HG02642 (cell line): ENCODE measurements around the gene DBF4B.

Experiments used
- ATAC-seq: cut with Tn5 transposase; IDR thresholded peaks from one replicate; pipeline ENCODE4 v1.9.1; 2021; ENCODE audit warnings: mild to moderate bottlenecking; ENCODE audit not compliant: unreplicated experiment, poor library complexity

DBF4B gene

DNA sequence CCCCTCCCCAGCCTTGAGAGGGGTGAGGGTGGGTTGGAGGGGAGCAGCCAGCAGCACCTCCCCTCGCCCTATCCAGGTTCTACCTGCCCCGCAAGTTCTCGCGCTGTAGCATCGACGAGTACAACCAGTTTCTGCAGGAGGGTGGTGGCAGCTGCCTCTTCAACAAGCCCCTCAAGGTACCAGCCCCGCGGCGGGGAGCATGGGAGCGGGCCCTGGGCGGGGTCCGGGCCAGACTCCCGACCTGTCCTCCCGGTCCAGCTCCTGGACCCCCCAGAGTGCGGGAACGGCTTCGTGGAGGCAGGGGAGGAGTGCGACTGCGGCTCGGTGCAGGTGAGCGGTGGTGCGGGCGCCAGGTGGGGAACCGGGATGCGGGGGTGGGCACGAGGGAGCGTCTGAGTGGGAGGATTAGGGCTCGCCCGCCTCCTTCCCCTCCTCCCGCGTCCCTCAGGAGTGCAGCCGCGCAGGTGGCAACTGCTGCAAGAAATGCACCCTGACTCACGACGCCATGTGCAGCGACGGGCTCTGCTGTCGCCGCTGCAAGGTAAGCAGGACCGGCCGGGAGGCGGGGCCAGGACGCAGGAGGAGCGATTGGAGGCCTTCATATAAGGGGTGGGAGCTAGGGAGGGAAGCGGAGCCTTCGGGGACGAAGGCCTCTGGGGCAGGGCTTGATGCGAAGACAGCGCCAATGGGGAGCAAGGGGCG lies 66.8 kb downstream of the DBF4B start:
- ATAC-seq, result peak; percentile 80

DNA sequence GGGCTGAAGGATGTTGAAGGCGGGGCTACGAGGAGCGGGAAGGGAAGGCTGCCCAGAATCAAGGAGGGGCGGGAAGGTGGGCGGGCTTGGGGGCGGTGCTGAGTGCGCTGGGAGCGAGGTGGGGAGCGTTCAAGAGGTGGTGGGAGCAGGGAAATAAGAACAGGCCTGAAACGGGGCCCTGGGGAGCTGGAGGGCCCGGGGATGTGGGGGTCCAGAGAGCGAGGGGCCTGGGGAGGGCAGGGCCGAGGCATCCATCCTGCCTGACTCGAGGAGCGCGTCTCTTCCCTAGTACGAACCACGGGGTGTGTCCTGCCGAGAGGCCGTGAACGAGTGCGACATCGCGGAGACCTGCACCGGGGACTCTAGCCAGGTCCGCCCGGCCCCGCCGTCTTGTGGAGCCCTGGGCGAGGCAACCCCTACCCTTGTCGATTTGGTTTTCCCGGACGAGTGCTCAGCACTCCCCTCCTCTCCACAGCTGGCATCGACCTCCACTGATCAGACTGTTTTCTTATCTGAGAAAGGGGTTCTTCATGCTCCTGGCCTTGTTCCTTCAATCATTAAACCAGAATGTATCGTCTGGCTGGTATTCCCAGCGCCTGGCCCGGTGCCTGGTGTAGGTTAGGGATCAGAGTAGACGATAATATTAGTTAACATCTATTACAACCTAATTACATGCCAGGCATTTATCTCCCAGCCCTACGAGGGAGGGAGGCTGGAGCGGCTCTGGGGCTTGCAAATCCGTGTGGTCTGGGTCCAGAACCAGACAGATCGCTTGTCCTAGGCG lies 67.6 kb downstream of the DBF4B start:
- peak; percentile 11 for ATAC-seq

DNA sequence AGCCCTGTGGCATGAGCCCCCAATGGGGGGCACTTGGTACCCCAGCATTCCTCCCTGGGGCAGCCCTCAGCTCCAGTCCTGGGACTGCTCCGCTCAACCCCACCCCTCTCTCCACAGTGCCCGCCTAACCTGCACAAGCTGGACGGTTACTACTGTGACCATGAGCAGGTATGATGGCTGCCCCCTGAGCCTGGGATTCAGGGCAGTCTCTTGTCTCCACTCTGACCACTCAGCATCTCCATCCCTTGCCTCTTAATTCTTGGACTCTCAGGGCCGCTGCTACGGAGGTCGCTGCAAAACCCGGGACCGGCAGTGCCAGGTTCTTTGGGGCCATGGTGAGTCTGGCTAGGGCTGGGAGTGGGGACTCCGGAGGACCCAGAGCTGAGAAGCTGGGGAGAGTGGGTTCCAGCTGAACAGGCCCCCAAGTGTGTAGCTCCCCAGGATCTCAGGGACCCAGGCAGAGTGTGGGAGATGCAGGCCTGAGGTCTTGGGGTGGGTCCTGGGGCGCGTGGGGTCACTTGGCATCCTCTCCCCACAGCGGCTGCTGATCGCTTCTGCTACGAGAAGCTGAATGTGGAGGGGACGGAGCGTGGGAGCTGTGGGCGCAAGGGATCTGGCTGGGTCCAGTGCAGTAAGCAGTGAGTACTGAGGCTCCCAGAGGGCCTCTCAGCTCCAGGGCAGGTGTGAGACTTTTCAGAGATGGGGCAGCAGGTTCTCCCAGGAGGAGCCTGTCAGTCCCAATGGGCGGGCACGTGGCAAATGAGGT lies 68.3 kb downstream of the DBF4B start:
- no peak for ATAC-seq

DNA sequence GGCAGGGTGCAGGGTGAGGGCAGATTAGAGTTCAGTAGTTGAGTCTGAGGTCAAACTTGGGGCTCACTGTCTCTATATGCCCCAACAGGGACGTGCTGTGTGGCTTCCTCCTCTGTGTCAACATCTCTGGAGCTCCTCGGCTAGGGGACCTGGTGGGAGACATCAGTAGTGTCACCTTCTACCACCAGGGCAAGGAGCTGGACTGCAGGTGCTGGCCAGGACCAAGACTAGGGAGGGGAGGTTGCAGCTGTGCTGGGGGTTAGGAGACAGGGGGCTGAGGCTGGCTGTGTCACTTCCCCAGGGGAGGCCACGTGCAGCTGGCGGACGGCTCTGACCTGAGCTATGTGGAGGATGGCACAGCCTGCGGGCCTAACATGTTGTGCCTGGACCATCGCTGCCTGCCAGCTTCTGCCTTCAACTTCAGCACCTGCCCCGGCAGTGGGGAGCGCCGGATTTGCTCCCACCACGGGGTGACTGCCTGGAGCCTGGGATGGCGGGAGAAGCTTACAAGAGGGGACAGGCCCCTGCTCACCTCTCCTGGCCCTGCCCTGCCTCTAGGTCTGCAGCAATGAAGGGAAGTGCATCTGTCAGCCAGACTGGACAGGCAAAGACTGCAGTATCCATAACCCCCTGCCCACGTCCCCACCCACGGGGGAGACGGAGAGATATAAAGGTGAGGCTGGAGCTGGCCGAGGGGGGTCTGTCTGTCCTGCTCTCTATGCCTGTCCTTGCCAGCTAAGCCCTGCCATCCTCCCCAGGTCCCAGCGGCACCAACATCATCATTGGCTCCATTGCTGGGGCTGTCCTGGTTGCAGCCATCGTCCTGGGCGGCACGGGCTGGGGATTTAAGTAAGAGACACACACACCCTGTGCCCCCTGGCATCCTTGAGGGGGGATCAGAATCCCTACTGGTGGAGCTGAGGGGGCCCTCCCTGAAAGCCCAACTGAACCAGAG lies 69.2 kb downstream of the DBF4B start:
- no peak for ATAC-seq

DNA sequence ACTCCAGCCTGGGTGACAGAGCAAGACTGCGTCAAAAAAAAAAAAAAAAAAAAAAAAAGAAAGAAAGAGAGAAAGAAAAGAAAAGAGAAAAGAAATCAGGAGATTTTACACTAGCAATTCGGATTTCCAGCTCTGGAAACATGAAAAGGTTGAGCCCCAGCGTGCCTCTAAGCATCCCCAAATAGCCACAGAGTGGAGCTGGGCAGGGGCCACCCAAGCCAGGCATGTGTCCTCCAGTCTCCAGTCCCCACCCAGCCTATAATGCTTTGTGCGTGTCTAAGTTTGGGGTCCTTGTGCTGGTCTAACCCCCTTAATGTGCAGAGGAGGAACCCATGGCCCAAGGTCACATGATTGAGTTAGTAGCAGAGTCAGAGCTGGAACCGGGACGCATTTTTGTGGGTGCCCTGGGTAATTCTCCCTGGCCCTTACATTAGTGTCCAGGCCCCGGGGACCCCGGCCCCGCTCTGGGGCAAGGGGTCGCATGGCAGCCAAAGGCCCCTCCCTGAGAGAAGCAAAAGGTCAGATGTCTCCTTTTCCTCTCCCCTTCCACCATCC lies 70.3 kb downstream of the DBF4B start:
- ATAC-seq, result no peak

DNA sequence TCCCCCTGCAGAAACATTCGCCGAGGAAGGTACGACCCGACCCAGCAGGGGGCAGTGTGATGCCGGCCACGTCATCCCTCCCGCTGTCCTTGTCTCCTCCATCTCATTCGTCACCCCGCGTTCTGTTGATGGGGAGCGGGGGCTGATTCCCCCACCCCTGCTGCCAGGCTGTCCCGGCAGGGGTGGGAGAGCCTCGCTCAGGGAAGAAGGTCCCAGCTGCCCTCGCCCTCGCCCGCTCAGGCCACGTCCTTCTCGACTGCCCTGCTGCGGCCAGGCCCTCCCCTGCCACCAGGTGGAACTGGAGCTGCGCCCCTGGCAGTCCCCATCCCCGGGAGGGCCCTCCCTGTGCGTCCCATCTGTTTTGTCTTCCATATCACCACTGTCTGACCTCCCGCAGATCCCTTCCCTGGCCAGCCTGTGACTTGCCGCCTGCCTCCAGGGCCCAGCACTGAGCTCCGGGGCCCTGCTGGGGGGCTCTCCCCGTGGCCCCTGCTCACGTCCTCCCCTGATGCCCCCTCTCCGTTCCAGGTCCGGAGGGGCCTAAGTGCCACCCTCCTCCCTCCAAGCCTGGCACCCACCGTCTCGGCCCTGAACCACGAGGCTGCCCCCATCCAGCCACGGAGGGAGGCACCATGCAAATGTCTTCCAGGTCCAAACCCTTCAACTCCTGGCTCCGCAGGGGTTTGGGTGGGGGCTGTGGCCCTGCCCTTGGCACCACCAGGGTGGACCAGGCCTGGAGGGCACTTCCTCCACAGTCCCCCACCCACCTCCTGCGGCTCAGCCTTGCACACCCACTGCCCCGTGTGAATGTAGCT lies 71.0 kb downstream of the DBF4B start:
- ATAC-seq, result no peak

DNA sequence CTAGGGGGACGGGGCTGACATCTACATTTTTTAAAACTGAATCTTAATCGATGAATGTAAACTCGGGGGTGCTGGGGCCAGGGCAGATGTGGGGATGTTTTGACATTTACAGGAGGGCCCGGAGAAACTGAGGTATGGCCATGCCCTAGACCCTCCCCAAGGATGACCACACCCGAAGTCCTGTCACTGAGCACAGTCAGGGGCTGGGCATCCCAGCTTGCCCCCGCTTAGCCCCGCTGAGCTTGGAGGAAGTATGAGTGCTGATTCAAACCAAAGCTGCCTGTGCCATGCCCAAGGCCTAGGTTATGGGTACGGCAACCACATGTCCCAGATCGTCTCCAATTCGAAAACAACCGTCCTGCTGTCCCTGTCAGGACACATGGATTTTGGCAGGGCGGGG lies 71.7 kb downstream of the DBF4B start:
- no peak for ATAC-seq

DNA sequence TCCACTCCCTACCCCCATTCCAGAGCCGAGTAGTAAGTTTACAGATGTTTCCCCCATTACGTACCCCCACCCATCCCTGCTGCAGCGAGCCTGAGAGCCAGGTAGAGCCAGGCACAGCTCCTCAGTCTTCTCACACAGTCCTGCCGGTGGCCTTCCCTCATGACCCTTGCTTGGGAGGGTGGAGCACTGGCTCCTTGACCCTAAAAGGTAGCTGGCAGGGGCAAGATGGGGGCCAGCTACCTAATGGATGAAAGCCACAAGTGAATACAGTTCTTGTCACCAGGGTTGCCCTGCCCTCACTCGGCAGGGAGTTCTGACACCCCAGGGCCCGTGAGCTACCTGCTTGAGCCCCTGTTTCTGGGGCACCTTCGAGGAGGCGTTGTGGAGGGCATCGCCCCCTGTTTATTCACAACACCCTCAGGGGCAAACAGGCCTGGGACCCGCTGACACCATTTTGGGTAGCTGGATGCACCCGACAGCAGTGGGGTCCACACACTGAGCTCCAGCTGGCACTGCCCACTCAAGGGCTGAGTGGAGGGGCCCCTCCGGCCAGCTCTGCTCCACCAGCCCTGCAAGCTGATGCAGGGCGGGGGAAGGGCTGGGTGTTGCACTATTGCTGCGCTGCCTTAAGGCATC lies 72.5 kb downstream of the DBF4B start:
- ATAC-seq, result no peak

DNA sequence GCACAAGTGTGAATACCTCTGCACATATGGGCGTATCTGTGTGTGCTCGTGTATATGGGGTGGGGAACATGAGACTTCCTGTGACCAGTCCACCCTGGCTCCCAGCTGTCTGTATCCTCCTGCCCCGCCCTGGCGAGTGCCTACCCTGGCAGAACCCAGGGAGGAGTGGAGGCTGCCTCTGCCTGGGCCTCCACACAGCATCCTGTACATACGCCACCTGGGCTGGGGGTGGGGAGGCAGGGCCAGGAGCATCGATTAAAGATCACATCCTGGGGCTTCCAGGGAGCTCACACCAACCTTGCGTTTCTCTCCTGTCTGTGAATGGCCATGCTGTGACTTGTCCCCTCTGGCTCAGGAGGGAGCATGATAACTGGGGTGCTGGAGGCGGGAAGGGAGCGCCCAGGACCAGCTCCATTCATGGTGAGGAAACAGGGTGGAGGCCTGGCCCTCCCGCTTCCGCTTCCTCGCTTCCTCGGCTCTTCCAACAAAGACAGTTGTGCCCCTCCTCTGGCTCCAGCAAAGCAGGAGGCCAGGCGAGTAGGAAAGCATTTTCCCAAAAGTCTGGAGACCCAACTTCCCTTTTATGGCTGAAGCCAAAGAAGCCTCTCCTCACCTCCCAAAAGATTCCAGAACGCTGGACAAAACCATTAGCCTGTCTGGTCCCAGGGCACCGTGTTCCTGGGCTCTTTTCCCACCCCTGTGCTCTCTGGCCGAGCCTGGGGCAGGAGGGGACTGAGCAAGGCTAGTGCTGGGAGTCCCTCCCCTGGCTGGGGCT lies 73.3 kb downstream of the DBF4B start:
- ATAC-seq, result no peak

DNA sequence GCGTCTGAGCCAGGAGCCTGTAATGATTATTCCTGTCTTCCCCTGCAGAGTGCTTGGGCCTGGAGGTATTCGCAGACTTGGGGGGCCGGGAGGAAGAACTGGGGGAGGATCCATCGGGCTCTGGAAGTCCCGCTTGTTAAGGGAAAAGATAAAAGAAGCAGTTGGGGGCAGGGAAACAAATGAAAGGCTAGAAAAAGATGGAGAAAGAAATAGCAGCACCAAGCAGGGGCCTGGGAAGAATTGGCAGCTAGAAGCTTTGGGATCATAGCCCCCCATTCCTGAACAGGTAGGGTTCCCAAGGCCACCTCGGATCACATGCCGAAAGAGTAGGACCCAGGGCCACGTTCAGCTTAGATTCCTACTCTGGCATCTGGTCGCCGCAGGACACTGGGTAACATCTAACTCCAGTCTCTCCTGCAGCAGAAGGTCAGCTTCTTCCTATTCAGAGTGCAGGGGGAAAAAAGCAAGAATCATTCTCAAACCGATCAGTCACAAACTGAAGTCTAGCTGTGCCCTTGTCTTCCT lies 73.9 kb downstream of the DBF4B start:
- no peak for ATAC-seq

DNA sequence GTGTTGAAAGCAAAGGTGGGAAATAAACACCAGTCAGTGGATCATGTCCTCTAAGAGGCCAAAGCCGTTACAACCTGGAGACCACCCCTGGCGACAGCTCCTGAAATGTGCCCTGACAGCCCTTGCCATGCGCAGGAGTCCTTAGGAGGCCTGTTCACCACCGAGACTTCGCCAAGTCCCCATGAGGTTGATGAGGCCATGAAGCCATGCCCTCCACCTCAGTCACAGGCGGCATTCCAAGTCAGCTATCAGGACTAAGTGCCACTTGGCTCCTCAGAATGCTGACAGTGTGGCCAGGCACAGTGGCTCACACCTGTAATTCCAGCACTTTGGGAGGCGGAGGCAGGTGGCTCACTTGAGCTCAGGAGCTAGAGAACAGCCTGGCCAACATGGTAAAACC lies 77.5 kb downstream of the DBF4B start:
- ATAC-seq, result no peak

DNA sequence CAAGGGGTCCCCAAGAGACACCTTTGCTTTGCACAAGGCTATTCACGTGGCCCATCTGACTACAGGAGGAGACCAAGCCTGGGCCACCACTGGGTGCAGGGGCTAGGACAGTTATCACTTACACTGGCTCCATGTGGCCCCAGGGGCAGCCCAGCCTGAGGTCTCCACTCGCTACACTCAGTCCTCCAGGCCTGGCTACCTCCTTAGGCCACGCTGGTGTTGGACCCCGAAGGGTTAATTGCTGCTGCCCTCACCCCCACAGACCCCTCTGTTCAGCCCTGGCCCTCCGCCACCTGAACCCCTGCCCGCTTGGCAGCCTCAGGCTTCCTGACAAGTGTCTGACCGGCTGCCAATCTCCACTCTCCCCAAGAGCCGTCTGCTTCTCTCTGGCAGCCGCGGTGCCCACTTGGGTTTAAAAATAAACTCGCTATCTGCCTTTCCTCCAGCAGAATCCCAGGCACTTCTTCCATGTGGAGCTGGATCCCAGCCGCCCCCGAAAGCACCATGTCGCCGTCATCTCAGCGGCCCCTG lies 78.2 kb downstream of the DBF4B start:
- no peak for ATAC-seq

DNA sequence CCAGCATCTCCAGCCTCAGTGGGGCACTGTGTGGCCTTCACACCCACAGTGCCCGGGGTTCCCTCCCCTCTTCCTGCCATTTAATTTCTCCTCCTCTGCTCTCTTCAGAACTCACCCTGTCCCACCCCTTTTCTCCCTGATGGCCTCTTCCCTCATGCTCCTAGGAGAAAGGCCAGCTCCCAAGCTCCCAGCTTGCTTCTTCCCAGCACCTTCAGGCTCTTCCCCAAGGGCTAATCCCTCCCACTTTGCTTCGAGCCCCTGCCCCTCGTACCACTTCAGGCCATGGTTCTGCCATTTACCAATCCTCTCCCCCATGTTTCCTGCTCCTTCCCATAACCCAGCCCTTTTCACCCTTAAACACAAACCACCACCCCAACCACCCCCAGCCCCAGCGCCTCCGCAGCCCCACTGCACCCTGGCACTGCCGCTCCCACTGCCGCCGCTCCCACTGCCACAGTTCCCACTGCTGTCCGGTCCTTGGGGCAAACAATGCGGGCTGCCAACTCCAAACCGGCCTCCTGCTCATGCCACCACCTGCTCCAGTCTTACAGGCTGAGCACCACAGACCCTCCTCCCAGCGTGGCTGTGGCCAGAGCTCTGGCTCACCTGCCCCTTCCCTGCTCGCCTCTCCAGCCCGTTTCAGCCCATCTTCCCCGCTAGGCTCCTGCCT lies 78.9 kb downstream of the DBF4B start:
- no peak for ATAC-seq

DNA sequence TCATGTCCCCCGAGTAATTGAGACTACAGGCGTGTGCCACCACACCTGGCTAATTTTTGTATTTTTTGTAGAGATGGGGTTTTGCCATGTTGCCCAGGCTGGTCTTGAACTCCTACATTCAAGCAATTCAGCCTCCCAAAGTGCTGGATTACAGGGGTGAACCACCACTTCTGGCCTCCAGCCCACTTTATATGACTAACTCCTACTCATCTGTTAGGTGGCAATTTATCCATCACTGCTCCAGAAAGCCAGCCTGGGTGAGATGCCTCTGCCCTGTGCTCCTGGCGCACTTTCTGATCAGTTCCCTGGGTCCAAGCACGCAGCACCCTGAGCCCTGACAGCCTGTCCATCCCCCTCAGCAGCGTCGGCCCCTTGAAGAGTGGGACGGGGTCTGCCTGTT lies 79.7 kb downstream of the DBF4B start:
- ATAC-seq, result no peak

DNA sequence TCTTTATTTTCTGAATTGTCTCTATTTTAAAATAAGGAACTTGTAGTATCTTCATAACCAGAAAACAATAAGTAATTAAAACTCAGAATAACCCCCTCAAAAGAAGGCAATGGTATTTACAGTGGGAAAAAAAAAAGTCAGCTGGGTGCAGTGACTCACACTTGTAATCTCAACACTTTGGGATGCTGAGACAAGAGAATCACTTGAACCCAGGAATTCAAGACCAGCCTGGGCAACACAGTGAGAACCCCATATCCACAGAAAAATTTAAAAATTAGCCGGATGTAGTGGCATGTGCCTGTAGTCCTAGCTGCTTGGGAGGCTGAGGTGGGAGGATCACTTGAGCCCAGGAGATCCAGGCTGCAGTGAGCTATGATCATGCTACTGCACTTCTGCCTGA lies 83.8 kb downstream of the DBF4B start:
- no peak for ATAC-seq

DNA sequence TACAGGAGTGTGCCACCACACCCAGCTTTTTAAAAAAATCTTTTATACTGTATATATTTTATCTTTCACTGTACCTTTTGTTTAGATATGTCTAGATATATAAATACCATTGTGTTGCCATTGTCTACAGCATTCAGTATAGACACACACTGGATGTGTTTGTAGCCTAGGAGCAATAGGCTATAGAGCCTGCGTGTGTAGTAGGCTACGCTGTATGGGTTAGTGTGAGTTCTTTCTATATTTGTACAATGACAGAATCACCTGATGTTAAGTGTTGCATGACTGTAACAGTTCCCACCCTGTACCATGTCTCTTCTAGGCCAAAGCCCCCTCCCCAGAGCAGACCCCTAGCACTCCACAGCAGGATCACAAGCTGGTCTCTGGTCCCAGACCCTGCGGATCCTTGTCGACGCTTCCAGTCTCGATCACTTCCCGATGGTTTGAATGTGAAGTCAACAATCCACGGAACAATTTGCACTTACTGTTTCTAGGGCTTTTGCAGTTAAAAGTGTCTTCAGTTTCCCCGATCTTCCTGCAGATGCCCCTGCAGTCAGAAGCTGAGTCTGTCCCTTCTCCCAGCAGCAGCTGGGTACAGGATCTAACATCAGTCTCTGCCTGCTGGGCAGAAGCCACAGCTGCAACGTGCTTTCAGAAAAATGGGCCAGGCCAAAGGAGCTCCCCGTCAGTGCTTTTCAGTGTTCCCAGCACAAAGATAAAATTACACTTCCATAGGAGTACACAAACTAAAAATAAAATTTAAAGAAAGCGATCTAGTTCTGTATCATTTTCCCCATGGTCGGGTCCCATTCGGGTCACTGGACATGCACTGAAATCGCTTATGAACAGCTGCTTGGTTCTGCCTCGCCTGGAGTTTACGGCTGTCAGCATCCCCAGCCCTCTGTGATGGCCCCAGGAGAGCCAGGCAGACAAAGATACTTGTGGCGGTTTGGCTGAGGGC lies 85.7 kb downstream of the DBF4B start:
- ATAC-seq, result no peak
